B cell (primary cell): ENCODE measurements around the gene CCL17. TPM values are rescaled to one million over a fixed set of nuclear protein-coding genes. Genes with fewer than 3 reads are reported as not detected.

Experiments
- ATAC-seq: fragments of 200-7000 bp; cut with Tn5 transposase; one replicate; pipeline ENCODE4 v1.10.0; 2021; ENCODE audit warnings: low read depth, mild to moderate bottlenecking, moderate number of reproducible peaks, moderate library complexity
- CTCF ChIA-PET: fragments of 350-600 bp; sonication (Branson Sonifier 250); formaldehyde crosslinking; loops from one replicate; lab custom pipeline; 2021; ENCODE audit warnings: antibody characterized with exemption, inconsistent platforms; lab: Charles Lee
- POLR2A ChIA-PET: fragments of 350-600 bp; sonication (Branson Sonifier 250); formaldehyde crosslinking; loops from one replicate; lab custom pipeline; 2021; ENCODE audit warnings: antibody characterized with exemption; lab: Charles Lee
- DNase-seq: peaks from one replicate; pipeline ENCODE4 v3.0.0; 2013
- H2AFZ ChIP-seq: 2 replicates; pipeline ENCODE4 v1.6.1; 2012; ENCODE audit warnings: mild to moderate bottlenecking, low read depth, low read length; ENCODE audit not compliant: insufficient read depth, poor library complexity, severe bottlenecking
- H3K27ac ChIP-seq, 2 donors: 1 replicate in 1 of 2; 2 replicates in 1 of 2; pipeline ENCODE4 v1.5.1; 2012 to 2013; ENCODE audit warnings: low read length in 2 of 2, mild to moderate bottlenecking in 2 of 2, moderate library complexity in 1 of 2
- H3K27me3 ChIP-seq, 4 experiments: fragments of 200-600 bp in 1 of 4; sonication (generic) in 1 of 4; replicated peaks in 1 of 4; 1 replicate in 2 of 4; 2 replicates in 2 of 4; pipeline versions ENCODE4 v1.6.1 to v1.7.0; 2013 to 2016; ENCODE audit warnings: low read length in 3 of 4, mild to moderate bottlenecking in 2 of 4, mixed read lengths in 1 of 4, moderate library complexity in 1 of 4; ENCODE audit not compliant: insufficient read depth in 4 of 4, control insufficient read depth in 3 of 4; ENCODE audit errors: control extremely low read depth in 1 of 4
- H3K36me3 ChIP-seq, 2 experiments: replicated peaks in 1 of 2; 1 replicate in 1 of 2; 2 replicates in 1 of 2; pipeline versions ENCODE4 v1.6.1 to v1.7.1; 2013; ENCODE audit warnings: low read length in 1 of 2; ENCODE audit not compliant: insufficient read depth in 2 of 2, control insufficient read depth in 1 of 2; ENCODE audit errors: control extremely low read depth in 1 of 2, extremely low read depth in 1 of 2
- H3K4me1 ChIP-seq, 2 donors: fragments of 200-600 bp in 1 of 2; sonication (generic) in 1 of 2; 1 replicate in 1 of 2; 2 replicates in 1 of 2; pipeline versions ENCODE4 v1.5.1 to v1.6.1; 2013 to 2017; ENCODE audit warnings: low read length in 2 of 2; ENCODE audit not compliant: control insufficient read depth in 2 of 2, insufficient read depth in 2 of 2
- H3K4me2 ChIP-seq: replicated peaks from 2 replicates; pipeline ENCODE3; 2012; ENCODE audit warnings: mild to moderate bottlenecking, low read depth, low read length; ENCODE audit not compliant: poor library complexity, severe bottlenecking
- H3K4me3 ChIP-seq, 5 experiments: fragments of 200-600 bp in 1 of 5; sonication (generic) in 1 of 5; 1 replicate in 3 of 5; 2 replicates in 2 of 5; pipeline versions ENCODE4 v1.5.1 to v1.7.0; 2011 to 2016; ENCODE audit warnings: low read length in 4 of 5, mild to moderate bottlenecking in 4 of 5, low read depth in 2 of 5, control low read depth in 1 of 5, moderate library complexity in 1 of 5; ENCODE audit not compliant: insufficient read depth in 1 of 5; ENCODE audit errors: control extremely low read depth in 1 of 5, extremely low read depth in 1 of 5
- H3K79me2 ChIP-seq: fragments of 200-600 bp; sonication (generic); one replicate; pipeline ENCODE4 v1.6.0; 2016; ENCODE audit warnings: low read length; ENCODE audit not compliant: control insufficient read depth, insufficient read depth
- H3K9ac ChIP-seq: fragments of 200-600 bp; sonication (generic); 2 replicates; pipeline ENCODE4 v1.6.1; 2017; ENCODE audit warnings: mild to moderate bottlenecking, low read length, moderate library complexity
- H3K9me3 ChIP-seq, 3 donors: one replicate each; pipeline versions ENCODE4 v1.6.1 to v1.7.1; 2013; ENCODE audit warnings: low read length in 2 of 3; ENCODE audit not compliant: control insufficient read depth in 2 of 3, insufficient read depth in 1 of 3; ENCODE audit errors: control extremely low read depth in 1 of 3
- H4K20me1 ChIP-seq: 2 replicates; pipeline ENCODE4 v1.6.0; 2012; ENCODE audit warnings: mild to moderate bottlenecking, low read length; ENCODE audit not compliant: insufficient read depth, control insufficient read depth, poor library complexity, severe bottlenecking
- H3K27ac Mint-ChIP-seq: one replicate; pipeline ENCODE4 v1.8.0; 2021; ENCODE audit warnings: mixed read lengths
- H3K27me3 Mint-ChIP-seq: one replicate; pipeline ENCODE4 v1.8.0; 2021; ENCODE audit warnings: mixed read lengths
- H3K4me1 Mint-ChIP-seq: one replicate; pipeline ENCODE4 v1.8.0; 2021; ENCODE audit warnings: mixed read lengths
- H3K4me3 Mint-ChIP-seq: one replicate; pipeline ENCODE4 v1.8.0; 2021; ENCODE audit warnings: mixed read lengths
- H3K9me3 Mint-ChIP-seq: one replicate; pipeline ENCODE4 v1.8.0; 2022; ENCODE audit warnings: mixed read lengths; ENCODE audit not compliant: insufficient read depth
- EZH2 ChIP-seq: IDR thresholded peaks from 2 replicates; pipeline ENCODE4 v1.6.1; 2012; ENCODE audit warnings: borderline replicate concordance, low read depth, mild to moderate bottlenecking, moderate library complexity, low read length; ENCODE audit not compliant: insufficient read depth, poor library complexity, severe bottlenecking
- WGBS: methylation state at CpG from one replicate; pipeline ENCODE4 v1.1.5; 2013; ENCODE audit warnings: missing lambda C conversion rate; ENCODE audit not compliant: insufficient coverage; 5-methylcytosine and 5-hydroxymethylcytosine counted together
- intact Hi-C: fragments of 100-400 bp; cut with micrococcal nuclease; formaldehyde crosslinking; loops from one replicate; pipeline ENCODE4 v1.10.0; 2022
- polyA plus RNA-seq: library from polyadenylated mRNA; depleted of rRNA; stranded (reverse); fragments of >200 nt; gene quantifications from 2 replicates; pipeline ENCODE4 v1.2.3, GENCODE V29; 2012
- total RNA-seq, 2 donors: library from RNA; stranded (reverse); fragments of 120-200 nt in 1 of 2; gene quantifications; 1 replicate in 1 of 2; 2 replicates in 1 of 2; pipeline versions ENCODE4 v1.2.3 to v1.2.4, GENCODE V29; 2013 to 2022
- TF ChIP-seq, protein P1 (sequence below): fragments of 200-600 bp; IDR thresholded peaks from one replicate; pipeline ENCODE4 v1.8.0; 2022; ENCODE audit warnings: antibody characterized with exemption, mild to moderate bottlenecking

CCL17 gene
- total and polyA plus RNA-seq, 2 donors (not counting 1 experiment from before 2014, with no cell fraction given), result not detected

DNA sequence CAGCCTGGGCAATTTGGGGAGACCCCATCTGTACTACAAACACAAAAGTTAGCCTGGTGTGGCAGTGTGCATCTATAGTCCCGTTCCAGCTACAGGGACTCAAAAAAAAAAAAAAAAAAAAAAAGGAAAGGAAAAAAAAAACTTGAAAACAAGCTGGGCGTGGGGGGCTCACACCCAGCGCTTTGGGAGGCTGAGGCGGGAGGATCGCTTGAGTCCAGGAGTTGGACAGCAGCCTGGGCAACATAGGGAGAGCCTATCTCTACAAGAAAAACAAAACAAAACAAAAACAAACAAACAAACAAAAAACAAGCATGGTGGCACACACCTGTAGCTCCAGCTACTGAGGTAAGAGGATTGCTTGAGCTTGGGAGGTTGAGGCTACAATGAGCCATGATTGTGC is 12.9 kb upstream of the CCL17 start:
- intact Hi-C loops, result no loop called here
- H3K4me1 ChIP-seq, result peaks cover 0 to 9% of the 10 kb centered on the region in 2 donors
- no peak overlapping the region for H3K9ac ChIP-seq
- TF ChIP-seq EZH2, result no peak
- TF ChIP-seq, protein P1, sequence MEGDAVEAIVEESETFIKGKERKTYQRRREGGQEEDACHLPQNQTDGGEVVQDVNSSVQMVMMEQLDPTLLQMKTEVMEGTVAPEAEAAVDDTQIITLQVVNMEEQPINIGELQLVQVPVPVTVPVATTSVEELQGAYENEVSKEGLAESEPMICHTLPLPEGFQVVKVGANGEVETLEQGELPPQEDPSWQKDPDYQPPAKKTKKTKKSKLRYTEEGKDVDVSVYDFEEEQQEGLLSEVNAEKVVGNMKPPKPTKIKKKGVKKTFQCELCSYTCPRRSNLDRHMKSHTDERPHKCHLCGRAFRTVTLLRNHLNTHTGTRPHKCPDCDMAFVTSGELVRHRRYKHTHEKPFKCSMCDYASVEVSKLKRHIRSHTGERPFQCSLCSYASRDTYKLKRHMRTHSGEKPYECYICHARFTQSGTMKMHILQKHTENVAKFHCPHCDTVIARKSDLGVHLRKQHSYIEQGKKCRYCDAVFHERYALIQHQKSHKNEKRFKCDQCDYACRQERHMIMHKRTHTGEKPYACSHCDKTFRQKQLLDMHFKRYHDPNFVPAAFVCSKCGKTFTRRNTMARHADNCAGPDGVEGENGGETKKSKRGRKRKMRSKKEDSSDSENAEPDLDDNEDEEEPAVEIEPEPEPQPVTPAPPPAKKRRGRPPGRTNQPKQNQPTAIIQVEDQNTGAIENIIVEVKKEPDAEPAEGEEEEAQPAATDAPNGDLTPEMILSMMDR, result no peak
- ChIA-PET CTCF (interaction anchor here (0.8 kb wide), 1 partner anchor 23 kb away, joined by 5 read pairs; no protein-coding TSS in a partner anchor), POLR2A (interaction anchor here (0.5 kb wide), 1 partner anchor 56 kb away, joined by 3 read pairs; no protein-coding TSS in a partner anchor)
- Mint-ChIP-seq H3K27me3 (no peaks in the 10 kb centered on the region), H3K4me3 (no peak overlapping the region), H3K9me3 (no peaks in the 10 kb centered on the region), H3K4me1 (peaks cover 17% of the 10 kb centered on the region), H3K27ac (no peak overlapping the region)
- no peaks in the 10 kb centered on the region for H3K36me3 ChIP-seq
- H3K27me3 ChIP-seq, result no peaks in the 10 kb centered on the region
- no peaks in the 10 kb centered on the region for H4K20me1 ChIP-seq
- DNase-seq (no peak), ATAC-seq (no peak)
- H3K4me2 ChIP-seq, result no peak overlapping the region
- no CpG with 5 or more reads among the region's 5 CpGs for WGBS
- no peaks in the 10 kb centered on the region for H3K79me2 ChIP-seq
- no peak overlapping the region for H2AFZ ChIP-seq
- no peak overlapping the region for H3K27ac ChIP-seq
- peaks cover 0 to 10% (median 0%) of the 10 kb centered on the region in 3 donors for H3K9me3 ChIP-seq
- no peak overlapping the region for H3K4me3 ChIP-seq

DNA sequence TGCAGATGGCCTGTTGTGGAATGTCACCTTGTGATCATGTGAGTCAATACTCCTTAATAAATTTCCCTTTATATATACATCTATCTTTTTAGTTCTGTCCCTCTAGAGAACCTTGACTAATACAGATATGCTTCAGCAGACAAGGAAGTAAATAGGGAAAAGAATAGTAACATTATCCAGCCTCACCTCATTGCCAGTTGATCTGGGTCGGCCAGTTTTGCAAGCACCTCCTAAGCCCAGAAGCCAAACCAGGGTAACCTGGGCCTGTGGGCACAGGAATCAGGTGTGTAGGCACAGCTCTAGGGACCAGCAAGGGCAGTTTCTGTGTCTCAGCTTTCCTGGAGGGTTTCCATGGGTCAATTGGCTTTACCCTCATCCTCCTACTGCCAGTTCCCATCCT is 11.9 kb upstream of the CCL17 start:
- Histone ChIP-seq H3K9ac (no peak overlapping the region), H2AFZ (no peak overlapping the region), H3K4me2 (no peak overlapping the region), H4K20me1 (no peaks in the 10 kb centered on the region), H3K4me1 (peaks cover 0 to 8% of the 10 kb centered on the region in 2 donors), H3K27me3 (no peaks in the 10 kb centered on the region), H3K36me3 (no peaks in the 10 kb centered on the region), H3K27ac (no peak overlapping the region), H3K9me3 (peaks cover 0 to 10% (median 0%) of the 10 kb centered on the region in 3 donors), H3K4me3 (no peak overlapping the region), H3K79me2 (no peaks in the 10 kb centered on the region)
- ATAC-seq (no peak), DNase-seq (no peak)
- H3K4me1 Mint-ChIP-seq, result peaks cover 14% of the 10 kb centered on the region
- no CpG with 5 or more reads among the region's 1 CpG for WGBS
- ChIA-PET CTCF (no interaction called here), POLR2A (no interaction called here)
- no peak overlapping the region for H3K4me3 Mint-ChIP-seq
- no peaks in the 10 kb centered on the region for H3K9me3 Mint-ChIP-seq
- H3K27ac Mint-ChIP-seq, result no peak overlapping the region
- intact Hi-C loops, result no loop called here
- TF ChIP-seq EZH2, result no peak
- TF ChIP-seq, protein P1, result no peak
- H3K27me3 Mint-ChIP-seq, result no peaks in the 10 kb centered on the region
